ENCODE measurements around the gene KRTAP5-2.
"Not testable (repeated sequence)": the region's sequence is repeated elsewhere in the genome, so short reads cannot be mapped to it uniquely, and the experiment has no call there.

KRTAP5-2 gene, protein sequence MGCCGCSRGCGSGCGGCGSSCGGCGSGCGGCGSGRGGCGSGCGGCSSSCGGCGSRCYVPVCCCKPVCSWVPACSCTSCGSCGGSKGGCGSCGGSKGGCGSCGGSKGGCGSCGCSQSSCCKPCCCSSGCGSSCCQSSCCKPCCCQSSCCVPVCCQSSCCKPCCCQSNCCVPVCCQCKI

DNA sequence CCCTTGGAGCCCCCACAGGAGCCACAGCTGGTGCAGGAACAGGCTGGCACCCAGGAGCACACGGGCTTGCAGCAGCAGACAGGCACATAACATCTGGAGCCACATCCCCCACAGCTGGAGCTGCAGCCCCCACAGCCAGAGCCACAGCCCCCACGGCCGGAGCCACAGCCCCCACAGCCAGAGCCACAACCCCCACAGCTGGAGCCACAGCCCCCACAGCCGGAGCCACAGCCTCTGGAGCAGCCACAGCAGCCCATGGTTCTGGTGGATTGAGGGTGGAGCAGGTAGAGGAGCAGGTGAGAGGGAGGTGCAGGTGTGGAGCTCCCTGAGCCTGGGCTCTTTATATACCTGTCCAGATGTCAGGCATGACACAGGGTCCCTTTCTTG, at the start of gene KRTAP5-2:
TSS of gene KRTAP5-2 (minus strand) at position 301 of the 387 bp plus-strand sequence. CDS start at position 257, 44 bp downstream.
- no peak for DNase-seq

DNA sequence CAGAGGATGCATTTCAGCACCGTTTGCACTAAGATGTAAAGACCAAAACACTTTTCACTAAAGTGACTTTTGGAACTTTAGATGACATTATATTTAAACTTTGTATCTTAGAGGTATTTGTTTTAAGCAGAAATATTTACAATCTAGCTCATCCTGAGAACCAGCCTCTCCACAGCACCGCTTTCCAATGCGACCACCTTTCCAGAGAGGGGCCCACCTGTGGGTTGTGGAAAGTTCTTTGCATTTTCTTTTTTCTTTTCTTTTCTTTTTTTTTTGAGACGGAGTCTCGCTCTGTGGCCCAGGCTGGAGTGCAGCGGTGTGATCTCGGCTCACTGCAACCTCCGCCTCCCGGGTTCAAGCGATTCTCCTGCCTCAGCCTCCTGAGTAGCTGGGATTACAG, 48.4 kb upstream of the KRTAP5-2 start:
- not testable (repeated sequence) for DNase-seq

DNA sequence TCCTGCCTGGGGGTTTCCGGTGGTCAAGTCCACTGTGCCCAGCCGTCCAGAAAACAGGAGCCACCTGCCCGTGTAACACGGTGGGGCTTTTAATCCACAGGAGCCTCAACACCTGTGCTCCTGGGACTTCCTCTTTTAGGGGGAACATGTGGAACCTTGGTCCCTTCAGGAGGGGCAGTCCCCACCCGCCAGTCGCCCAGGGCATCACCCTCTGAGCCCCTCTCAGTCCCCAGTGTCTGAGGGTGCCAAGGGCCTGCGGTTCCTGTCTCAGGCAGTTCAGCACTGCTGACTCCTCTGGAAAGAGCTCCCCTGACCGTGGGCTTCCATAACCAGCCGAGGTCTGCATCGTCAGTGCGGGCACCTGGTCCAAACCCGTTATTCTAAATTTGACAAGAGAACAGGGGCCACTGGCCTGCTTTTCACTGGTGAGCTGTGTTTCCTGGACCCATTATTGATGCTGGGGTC, 47.3 kb upstream of the KRTAP5-2 start:
- no peak for DNase-seq

DNA sequence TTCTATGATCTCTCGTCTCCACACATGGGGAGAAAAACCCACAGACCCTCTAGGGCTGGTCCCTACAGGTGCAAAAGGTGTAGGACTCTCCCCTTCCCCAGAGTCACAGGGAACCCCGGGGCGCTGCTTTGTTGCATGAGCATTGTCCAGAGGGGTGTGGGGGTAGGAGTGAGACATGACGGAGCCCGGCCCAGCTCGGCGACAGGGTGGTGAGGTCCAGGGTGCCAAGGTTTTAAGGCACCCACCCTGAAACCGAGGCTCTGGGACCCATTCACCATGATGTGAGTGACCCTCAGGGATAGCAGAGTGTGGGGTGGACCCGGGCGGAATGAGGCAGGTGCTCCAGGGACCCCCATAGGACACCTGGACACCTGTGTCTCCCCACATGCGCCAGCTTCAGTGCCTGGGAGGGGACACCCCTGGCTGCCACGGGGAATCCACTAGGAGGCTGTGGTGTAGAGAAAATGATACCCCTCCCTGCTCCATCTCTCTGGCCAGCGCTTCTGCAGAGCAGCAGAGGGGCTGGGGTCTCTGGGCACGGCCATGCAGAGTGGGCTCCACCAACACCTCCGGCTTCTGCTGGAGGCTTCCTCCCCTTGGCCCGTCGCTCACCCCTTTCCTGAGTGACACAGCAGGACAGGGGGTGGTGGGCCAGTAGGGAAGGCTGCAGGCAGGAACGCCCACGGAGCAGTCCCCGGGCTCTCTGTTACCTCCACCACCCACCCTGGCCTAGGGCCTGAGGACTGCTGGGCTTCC, 46.7 kb upstream of the KRTAP5-2 start:
- DNase-seq, result no peak

DNA sequence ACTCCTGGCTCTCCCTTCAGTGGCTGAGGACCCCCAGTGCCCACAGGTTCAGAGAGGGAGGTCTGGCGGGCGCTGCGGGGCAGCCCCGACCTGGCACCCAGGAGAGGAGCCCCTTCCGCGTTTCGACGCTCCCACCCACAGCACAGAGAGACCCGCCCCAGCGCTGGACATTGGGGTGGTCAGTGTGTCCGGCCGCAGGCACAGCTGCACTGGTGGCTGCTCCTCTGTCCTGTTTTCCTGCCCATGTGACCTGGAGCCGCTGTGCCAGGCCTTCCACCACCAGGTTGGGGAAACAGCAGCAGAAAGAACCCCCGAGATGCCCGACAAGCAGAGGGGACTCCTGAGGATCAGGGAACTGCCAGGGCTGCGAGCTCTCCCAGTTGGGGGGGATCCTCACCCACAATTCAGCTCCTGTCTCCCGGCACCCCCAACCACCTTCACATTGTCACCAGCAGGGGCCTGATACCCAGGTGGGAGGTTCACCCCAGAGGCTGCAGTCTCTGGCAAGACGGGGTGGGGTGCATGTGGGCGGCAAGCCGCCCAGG, 45.1 kb upstream of the KRTAP5-2 start:
- no peak for DNase-seq

DNA sequence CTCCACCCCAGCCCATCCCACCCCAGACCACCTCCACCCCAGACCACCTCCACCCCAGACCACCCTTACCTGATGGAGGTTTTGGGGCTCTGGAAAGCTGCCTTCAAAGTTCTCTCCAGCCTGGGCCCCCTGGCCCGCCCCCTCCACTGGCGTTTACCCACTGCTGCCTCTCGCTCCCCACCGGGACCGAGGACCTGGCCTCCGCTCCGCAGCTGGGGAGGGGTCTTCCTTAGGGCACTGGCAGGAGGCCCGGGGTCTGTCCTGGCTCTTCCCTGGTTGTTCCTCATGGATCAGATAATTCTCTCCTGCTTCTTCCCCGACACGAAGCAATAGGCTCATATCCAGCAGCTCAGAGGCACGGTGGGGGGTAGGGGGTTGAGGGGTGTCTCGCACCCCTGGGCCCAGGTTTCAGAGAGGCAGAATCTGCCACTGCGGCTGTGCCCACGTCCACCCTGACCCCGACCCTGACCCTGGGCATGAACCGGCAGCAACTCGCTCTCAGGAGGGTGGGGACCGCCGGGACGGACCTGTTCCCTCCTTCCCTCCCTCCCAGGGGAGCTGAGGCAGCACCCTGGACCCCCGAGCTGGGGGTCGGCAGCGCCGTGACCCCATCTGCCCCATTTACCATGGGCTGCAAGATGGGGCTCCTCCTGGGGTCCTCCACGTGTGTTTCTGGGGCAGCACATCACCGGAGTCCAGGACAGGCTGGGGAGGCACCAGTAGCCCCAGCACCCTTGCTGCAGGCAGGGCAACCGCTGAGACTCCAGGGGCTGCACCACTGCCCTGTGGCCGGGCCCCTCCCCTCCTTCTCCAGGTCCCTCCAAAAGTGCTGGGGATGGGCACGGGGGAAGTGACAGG, 44.4 kb upstream of the KRTAP5-2 start:
- DNase-seq, result no peak

DNA sequence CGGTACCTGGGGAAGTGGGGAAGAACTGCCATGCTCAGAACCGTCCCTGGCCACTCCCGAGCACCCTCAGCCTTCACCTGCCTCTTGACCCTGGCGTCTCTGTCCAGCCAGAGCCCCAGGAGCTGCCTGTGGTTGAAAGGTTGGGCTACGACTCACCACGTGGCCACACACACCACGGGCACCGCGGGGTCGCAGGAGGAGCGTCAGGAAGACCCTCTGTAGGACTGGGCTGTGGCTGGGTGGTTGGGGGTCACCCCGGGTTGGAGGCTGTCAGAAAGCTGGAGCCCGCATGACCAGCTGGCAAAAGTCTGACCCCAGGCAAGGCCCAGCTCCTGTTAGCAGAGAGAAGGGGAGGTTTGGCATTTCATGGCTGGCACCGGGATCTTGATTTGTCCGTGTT, 43.0 kb upstream of the KRTAP5-2 start:
- no peak for DNase-seq

DNA sequence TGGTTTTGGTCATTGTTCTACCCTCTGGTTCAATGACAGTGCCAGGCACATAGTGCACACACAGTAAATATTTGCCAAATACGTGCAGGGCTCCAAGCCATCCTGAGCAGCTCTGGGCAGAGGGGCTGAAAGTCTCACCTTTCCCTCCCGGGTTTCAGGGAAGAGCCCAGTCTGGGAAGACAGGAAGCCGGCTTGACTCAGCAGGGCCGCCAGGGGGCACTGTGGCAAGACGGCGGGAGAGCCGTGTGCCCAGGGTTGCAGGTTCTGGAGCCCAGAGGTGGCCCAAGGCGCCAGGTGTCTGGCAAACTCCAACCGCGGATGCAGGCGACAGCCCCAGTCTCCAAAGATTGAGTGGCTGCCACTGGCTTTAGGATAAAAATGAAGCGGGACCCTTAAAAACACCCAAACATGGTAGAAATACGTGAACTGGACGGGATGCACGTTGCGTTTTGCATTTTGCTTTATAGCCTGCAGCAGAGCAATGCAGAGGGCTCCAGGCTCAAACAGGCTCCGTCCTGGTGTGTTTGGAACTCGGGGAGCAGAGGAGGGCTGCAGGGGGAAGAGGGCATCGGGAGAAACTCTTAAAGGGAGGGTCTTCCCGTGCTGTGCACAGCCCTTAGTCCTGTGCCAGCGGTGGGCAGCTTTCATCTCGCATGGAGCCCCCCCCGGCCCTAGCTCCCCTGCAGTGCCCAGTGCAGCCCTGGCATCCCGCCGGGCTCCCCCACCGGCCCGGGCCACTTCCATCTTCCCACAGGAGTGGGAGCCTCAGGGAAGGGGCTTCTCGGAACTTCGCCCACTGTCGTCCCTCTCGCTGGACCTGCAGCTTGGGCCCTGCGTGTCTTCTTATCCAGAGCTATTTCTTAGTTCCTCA, 42.2 kb upstream of the KRTAP5-2 start:
- peak; percentile 4 for DNase-seq

DNA sequence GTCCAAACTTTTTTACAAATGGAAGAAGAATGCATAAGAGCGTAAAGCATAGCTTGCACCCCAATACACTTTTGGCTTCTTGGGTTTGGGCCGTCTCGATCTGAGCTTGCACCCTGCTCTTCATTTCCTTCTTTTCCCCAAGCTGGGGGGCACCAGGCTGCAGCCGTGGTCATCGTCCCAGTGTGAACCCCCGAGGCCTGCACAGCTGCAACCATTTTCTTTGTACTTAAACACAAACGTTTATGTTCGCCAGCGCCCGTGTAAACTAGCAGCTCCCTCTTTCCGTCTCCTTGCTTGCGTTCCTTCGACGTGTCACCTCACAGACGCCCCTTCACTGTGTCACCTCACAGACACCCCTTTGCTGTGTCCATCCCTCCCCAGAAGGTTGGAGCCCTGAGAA, 41.6 kb upstream of the KRTAP5-2 start:
- DNase-seq, result no peak

DNA sequence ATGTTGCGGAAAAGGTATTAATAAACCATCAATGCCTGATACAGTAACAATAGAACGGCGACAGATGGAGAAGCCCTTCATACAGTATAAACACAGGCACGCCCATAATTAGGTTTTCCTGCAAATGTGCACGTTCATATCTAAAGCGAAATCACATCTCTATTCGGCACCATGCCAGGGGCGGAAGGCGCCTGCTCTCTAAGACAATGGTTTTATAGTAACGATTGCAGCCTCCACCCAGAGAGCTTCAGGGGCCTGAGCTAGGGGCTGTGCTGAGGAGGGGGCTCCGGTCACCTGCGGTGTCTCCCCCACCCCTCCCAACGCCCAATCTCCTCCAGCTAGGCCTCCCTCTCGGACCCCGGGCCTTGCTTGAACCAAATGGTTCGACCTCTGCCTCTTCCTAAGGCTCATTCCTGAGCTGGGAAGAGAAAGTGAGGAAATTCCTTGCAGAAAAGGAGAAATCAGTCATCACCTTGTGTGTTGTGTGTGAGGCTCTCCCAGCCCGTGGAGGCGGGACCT, 41.1 kb upstream of the KRTAP5-2 start:
- DNase-seq, result no peak

DNA sequence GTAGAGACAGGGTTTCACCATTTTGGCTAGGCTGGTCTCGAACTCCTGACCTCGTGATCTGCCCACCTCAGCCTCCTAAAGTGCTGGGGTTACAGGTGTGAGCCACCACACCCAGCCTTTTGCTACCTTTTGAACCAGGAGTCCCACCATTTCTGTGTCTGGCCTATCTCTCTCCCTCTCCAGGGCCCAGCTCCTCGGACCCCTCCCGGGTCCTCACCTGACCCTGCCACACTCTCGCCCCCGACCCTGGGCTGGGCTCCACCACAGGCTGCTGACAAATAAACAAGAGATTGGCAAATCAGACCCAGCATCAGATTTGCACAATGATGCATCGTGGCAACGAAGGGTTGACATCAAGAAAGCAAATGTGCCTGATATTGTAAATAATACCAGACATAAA, 40.2 kb upstream of the KRTAP5-2 start:
- no peak for DNase-seq

DNA sequence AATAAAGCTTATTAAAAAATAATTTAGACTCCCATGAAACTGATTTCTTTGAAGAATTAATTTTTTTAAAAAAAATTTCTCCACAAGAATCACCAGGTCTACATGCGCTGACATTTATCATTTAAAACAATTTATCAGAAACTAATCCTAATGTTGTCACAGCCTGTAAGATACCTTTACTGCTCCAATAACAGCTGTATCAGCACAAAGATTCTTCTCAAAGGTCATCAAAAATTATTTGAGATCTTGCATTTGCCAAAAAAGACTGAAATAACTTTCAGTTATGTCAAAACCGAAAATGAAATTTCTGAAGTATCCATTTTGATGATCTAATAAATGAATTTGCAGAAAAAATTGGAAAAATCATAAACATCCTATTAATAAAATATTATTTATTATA, 39.5 kb upstream of the KRTAP5-2 start:
- no peak for DNase-seq

DNA sequence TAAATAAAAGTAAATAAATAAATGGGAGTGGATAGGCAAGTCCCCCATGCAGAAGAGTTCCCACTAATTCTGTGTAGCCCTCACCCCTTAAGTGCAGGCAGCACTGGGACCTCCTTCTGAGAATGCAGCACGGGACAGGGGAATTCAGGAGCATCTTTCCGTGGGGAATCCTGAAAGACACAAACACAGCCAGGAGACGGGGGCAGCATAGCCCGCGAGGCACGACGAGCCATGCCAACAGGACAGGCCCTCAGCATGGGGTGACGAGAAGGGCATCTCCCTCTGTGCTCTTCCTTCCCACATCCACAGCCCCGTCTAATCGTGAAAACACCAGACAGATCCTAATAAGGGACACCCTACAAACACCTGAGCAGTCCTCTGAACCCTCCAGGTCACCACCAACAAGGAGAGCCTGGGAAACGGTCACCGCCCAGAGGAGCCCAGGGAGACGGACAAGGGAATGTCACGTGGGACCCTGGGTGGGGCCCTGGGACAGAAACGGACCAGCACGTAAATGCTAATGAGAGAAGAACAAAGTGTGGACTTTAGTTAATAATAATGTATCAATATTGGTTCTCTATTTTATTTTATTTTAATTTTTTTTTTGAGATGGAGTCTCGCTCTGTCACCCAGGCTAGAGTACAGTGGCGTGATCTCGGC, 38.3 kb upstream of the KRTAP5-2 start:
- DNase-seq, result no peak

DNA sequence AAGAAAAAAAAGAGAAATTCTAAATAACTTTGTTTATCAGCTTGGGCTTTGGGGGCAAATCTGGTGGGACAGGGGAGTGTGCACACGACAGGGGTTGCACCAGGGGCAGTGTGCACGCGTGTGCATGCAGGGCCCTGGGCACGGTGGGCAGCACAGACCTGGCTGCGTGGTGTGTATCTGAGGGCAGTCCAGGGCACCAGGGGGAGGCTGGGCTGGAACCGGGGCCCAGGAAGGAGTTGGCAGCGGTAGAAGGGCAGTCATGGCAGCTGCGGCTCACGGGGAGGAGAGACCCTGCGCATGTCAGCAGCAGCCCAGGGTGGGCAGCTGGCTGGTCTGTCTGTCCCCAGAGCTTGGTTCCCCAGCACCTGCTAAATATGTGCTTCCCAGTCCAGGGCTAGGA, 35.8 kb upstream of the KRTAP5-2 start:
- no peak for DNase-seq

DNA sequence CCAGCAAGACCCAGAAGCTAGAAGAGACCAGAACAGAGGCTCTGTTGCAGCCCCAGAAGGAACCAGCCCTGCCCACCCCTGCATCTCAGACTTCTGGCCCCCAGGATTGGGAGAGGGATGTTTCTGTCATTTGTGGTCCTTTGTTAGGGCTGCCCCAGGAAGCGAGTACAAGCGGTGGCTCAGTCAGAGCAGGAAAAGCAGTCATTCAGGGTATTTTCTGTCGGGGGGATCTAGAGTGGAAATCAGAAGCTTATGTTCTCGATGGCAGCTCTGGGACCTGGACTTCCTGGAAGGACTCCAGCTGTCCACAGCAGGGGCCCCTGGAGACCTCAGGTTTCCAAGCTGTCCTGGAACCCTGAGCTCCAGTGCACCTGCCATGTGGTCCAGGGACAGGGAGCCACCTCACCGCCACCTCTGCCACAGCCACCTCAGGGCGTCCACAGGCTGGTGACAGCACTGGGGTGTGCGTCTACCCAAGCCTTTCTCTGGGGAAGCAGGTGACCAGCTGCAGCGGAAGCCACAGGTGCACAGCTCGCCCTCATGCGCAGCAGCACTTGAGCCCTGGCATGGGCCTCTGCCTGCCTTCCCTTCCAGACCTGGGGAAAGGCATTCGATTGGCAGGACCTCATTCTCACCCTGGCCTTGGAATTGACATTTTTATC, 34.1 kb upstream of the KRTAP5-2 start:
- no peak for DNase-seq

DNA sequence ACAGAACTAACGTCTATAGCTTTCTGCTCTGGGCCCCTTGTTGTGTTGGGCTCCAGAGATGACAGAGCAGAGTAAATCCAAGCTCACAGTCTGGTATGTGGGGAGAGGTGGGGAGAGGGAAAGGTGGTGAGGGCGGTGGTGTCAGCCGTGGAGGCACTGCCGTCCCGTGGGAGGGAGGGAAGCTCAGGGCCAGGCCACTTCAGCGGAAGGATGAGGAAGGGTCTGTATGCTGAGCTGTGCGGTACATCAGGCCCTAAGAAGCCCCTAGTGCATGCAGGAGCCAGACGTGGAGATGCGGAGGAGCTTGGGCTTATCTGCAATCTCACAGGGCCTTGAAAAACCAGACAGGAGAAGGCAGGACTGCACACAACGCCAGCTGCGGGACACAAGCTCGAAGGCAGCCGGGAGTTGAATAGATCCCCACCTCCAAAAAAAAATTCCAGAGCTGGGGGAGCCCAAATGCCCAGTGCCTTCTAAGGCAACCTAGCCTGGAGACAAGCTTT, 33.0 kb upstream of the KRTAP5-2 start:
- no peak for DNase-seq

DNA sequence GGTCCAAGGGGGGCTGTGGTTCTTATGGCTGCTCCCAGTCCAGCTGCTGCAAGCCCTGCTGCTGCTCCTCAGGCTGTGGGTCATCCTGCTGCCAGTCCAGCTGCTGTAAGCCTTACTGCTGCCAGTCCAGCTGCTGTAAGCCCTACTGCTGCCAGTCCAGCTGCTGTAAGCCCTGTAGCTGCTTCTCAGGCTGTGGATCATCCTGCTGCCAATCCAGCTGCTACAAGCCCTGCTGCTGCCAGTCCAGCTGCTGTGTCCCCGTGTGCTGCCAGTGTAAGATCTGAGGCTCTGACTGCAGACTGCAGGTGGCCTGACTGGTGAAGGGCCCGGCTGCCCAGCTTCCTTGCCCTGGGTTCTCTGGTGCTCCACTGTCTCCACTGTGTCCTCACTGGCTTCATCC, 32.2 kb upstream of the KRTAP5-2 start:
- DNase-seq, result no peak

DNA sequence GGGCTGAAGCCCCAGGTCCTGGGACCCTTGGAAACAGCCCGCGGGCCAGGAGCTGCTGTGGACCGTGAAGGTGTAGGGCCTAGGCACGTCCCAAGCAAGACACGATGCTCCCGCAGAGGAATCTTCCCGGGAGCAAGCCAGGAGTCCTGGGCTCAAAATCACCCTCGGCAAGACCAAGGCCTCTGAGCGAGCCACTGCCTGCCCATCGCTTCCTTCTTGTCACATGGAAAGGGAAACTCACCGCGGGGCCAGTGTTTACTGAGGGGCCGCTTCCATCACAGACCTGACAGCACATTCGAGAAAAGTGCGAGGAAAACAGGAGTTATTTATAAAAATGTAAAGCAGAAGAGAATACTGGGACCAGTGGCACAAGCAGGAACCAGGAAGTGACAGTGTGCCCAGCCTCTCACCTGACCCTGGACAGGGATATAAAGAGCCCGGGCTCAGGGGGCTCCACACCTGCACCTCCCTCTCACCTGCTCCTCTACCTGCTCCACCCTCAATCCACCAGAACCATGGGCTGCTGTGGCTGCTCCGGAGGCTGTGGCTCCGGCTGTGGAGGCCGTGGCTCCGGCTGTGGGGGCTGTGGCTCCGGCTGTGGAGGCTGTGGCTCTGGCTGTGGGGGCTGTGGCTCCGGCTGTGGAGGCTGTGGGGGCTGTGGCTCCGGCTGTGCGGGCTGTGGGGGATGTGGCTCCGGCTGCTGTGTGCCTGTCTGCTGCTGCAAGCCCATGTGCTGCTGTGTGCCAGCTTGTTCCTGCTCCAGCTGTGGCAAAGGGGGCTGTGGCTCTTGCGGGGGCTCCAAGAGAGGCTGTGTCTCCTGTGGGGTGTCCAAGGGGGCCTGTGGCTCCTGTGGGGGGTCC, 31.5 kb upstream of the KRTAP5-2 start, which contains the start of gene KRTAP5-5:
TSS of gene KRTAP5-5 (plus strand) at position 450 of the 860 bp plus-strand sequence. CDS start at position 516, 66 bp downstream.
- DNase-seq, result no peak

DNA sequence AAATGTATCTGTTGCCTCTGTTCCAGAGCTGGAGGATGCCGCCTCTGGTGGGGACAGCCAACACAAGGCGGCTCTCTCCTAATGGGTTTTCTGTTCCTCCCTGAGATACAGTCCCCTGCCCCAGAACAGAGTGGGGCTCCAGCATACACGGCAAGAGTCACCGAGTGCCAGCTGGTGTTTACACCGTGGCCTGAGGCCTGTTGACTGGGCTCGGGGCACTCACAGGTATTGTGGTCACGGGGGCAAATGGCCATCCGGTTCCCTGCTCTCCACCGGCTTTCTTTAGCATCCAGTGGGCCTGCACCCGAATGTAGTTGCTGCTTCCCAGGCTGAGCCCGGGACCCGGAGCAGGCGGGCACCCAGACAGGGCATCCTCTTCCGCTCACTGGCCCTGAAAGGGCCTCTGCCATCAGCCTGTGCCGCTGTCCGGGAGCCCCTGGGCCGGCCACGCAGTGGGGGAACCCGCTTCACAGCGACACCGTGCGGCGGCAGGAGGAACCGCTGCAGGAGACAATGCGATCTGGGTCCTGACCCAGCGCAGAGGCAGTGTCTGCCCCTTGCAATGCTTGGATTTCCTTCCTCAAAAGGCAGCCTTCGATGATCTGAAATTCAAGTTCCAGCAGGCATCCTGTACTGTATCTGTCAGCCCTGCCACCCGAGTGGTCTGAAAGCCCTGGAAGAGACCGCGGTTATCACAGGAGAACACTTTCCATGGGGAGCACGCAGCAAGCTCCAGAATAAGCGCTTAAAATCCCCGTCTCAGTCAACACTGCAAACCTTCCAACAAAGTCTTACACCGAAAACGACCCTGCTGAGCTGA, 30.6 kb upstream of the KRTAP5-2 start:
- DNase-seq, result peak; percentile 47

Data from stimulated activated naive CD4-positive, alpha-beta T cell treated with Interleukin-2 at 50 U/mL for 16 hours (primary cell).